Activated T-helper 2 cell treated with anti-CD3 and anti-CD28 coated beads, Interferon-gamma antibody, Interleukin-2, Interleukin-4, amounts not matched to agents 10 μg/mL and 5 μg/mL and 100 μg/mL, durations not matched to agents 14 hours and 24 hours and 36 hours (primary cell): ENCODE results near the gene PDAP1. TPM values are rescaled to one million over a fixed set of nuclear protein-coding genes. Genes with fewer than 3 reads are reported as not detected.
"Not testable (repeated sequence)": the region's sequence is repeated elsewhere in the genome, so short reads cannot be mapped to it uniquely, and the experiment has no call there.

Experiments
- DNase-seq: peaks from one replicate; pipeline ENCODE4 v3.0.0; 2021; ENCODE audit warnings: low spot score
- H3K27ac Mint-ChIP-seq: one replicate; pipeline ENCODE4 v1.8.0; 2021; ENCODE audit warnings: mixed read lengths
- H3K27me3 Mint-ChIP-seq: one replicate; pipeline ENCODE4 v1.8.0; 2021; ENCODE audit warnings: low read depth, mixed read lengths
- H3K36me3 Mint-ChIP-seq: one replicate; pipeline ENCODE4 v1.8.0; 2021; ENCODE audit warnings: low read depth, mixed read lengths
- H3K4me1 Mint-ChIP-seq: one replicate; pipeline ENCODE4 v1.8.0; 2021; ENCODE audit warnings: low read depth, mixed read lengths
- H3K4me3 Mint-ChIP-seq: one replicate; pipeline ENCODE4 v1.8.0; 2021; ENCODE audit warnings: low read depth, mild to moderate bottlenecking, moderate library complexity, mixed read lengths
- H3K9me3 Mint-ChIP-seq: one replicate; pipeline ENCODE4 v1.8.0; 2021; ENCODE audit warnings: mixed read lengths
- intact Hi-C: fragments of 100-400 bp; cut with micrococcal nuclease; formaldehyde crosslinking; loops from one replicate; pipeline ENCODE4 v1.15.1; 2023
- total RNA-seq: library from RNA; stranded (reverse); gene quantifications from 2 replicates; pipeline ENCODE4 v1.2.3, GENCODE V29; 2022

The PDAP1 gene
- total RNA-seq, 1 donor from 2014 or later = 159 TPM

DNA sequence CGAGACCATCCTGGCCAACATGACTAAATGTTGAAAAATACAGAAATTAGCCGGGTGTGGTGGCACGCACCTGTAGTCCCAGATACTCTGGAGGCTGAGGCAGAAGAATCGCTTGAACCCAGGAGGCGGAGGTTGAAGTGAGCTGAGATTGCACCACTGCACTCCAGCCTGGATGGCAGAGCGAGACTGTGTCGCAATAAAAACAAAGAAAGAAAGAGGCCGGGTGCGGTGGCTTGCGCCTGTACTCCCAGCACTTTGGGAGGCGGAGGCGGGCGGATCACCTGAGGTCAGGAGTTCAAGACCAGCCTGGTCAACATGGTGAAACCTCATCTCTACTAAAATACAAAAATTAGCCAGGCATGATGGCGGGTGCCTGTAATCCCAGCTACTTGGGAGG, 21.2 kb downstream of the PDAP1 start:
- H3K4me3 Mint-ChIP-seq, H3K27me3 Mint-ChIP-seq, DNase-seq, intact Hi-C loops, H3K9me3 Mint-ChIP-seq: not testable (repeated sequence)
- H3K27ac Mint-ChIP-seq = peak overlapping the region; percentile 50
- H3K4me1 Mint-ChIP-seq = peaks cover 12% of the 10 kb centered on the region
- peaks cover 64% of the 10 kb centered on the region for H3K36me3 Mint-ChIP-seq

DNA sequence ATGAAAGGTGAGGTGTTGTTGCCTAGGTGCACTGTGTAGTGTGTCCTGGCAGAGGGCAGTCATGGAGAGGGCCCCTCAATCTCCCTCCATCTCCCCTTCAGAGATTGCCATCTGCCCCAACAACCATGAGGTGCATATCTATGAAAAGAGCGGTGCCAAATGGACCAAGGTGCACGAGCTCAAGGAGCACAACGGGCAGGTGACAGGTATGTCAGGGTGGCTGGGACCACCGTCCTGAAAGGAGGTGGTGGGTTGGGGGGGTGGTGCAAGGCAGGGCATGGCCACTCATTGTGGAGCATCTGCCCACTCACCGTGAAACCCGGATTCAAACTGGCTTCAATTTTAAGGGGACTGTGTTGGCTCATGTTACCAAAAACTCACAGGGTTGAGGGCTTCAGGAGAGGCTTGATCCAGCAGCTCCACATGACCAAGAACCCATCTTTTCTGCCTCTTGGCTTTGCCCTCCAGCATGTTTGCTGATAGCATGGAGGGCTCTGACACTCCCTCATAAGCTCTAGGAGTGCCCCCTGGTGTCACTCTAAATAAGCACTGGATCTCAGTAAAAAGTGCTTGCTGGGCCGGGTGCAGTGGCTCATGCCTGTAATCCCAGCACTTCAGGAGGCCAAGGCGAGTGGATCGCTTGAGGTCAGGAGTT, 21.7 kb downstream of the PDAP1 start:
- Mint-ChIP-seq H3K4me1 (peaks cover 9% of the 10 kb centered on the region), H3K27ac (peak overlapping the region; percentile 50), H3K9me3 (no peaks in the 10 kb centered on the region), H3K36me3 (peaks cover 60% of the 10 kb centered on the region), H3K27me3 (no peaks in the 10 kb centered on the region), H3K4me3 (no peak overlapping the region)
- DNase-seq = no peak
- intact Hi-C loops = no loop called here

DNA sequence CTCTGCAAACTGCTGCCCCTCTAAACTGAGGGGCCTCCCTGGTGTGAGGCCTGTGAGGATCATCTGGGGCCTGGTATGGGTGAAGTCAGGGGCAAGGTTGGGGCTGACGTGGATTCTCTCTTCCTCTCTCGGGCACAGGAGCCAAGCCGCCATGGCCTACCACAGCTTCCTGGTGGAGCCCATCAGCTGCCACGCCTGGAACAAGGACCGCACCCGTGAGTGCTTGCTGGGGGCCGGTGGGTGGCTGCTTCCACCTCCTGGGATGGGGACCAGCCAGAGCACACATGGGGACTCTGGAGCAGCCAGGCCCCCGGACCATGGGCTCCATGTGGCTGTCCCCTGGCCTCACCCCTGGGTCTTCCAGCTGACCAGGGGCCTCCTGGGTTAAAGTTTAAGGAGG, 22.8 kb downstream of the PDAP1 start:
- no peak for DNase-seq
- H3K27me3 Mint-ChIP-seq = no peaks in the 10 kb centered on the region
- intact Hi-C loops = no loop called here
- peaks cover 58% of the 10 kb centered on the region for H3K36me3 Mint-ChIP-seq
- H3K9me3 Mint-ChIP-seq = no peaks in the 10 kb centered on the region
- H3K4me3 Mint-ChIP-seq = no peak overlapping the region
- no peak overlapping the region for H3K27ac Mint-ChIP-seq
- H3K4me1 Mint-ChIP-seq = peaks cover 16% of the 10 kb centered on the region

DNA sequence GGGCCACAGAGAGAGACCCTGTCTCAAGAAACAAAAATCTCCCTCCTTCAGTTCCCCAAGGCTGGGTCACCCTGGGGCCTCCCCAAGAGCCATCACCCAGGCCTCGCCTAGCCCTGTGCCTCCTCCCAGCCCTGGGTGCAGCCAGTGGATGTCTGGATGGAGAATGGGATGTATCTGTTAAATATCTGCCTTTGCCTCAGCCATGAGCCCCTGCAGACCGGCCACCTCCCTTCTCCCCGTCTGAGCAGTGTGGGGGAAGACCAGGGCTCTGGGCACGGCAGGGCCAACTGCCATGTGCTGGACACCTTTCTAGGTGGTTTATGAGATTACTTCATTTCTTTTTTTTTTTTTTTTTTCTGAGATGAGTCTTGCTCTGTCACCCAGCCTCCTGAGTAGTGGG, 23.9 kb downstream of the PDAP1 start:
- Mint-ChIP-seq H3K27me3 (no peaks in the 10 kb centered on the region), H3K4me3 (no peak overlapping the region), H3K36me3 (peaks cover 62% of the 10 kb centered on the region), H3K4me1 (peaks cover 25% of the 10 kb centered on the region), H3K27ac (peak overlapping the region; percentile 28), H3K9me3 (no peaks in the 10 kb centered on the region)
- DNase-seq = no peak
- intact Hi-C loops = no loop called here

DNA sequence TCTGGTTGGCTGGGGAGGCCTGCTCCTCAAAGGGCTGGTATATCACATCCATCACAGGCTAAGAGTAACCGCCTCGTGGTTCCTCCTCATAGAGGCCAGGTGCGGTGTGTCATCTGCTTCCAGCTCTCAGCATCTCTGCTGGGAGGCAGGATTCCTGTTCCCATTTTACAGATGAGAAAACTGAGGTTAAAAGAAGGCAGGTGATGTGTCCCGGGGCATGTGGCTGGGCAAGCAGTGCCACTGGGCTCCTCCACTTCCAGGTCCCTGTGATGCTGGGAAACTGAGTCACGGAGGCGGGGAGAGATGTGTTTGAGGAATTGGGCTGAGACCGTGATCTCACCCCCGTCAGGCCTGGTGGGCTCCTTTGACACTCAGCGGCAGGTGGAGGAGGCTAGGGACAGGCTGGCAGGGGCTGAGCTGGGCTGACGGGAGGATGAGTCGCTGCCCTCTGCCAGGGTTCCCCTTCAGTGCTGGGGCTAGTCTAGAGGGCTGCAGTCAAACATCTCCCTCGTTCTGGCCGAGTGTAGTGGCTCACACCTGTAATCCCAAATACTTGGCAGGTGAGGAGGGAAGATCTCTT, 24.5 kb downstream of the PDAP1 start:
- Mint-ChIP-seq H3K4me3 (no peak overlapping the region), H3K4me1 (peaks cover 31% of the 10 kb centered on the region), H3K9me3 (no peaks in the 10 kb centered on the region), H3K36me3 (peaks cover 61% of the 10 kb centered on the region), H3K27me3 (no peaks in the 10 kb centered on the region), H3K27ac (peak overlapping the region; percentile 76)
- intact Hi-C loops = no loop called here
- no peak for DNase-seq

DNA sequence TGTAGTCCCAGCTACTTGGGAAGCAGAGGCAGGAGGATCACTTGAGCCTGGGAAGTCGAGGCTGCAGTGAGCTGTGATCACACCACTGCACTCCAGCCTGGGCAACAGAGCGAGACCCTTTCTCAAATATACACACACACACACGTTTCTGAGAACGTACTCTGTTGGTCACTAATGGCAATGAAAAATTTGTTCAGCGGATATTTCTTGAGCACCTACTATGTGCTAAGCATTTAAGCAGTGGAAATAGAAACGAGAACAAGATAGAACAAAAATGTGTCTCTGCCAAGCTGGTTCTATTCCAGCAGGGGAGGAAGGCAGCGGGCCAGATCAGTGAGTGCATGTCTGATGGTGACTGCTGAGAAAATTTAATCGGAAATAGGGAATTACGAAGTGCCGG, 25.2 kb downstream of the PDAP1 start:
- intact Hi-C loops = no loop called here
- no peak for DNase-seq
- no peaks in the 10 kb centered on the region for H3K9me3 Mint-ChIP-seq
- no peak overlapping the region for H3K4me3 Mint-ChIP-seq
- no peaks in the 10 kb centered on the region for H3K27me3 Mint-ChIP-seq
- H3K36me3 Mint-ChIP-seq = peaks cover 59% of the 10 kb centered on the region
- H3K27ac Mint-ChIP-seq = peak overlapping the region; percentile 76
- H3K4me1 Mint-ChIP-seq = peaks cover 31% of the 10 kb centered on the region

DNA sequence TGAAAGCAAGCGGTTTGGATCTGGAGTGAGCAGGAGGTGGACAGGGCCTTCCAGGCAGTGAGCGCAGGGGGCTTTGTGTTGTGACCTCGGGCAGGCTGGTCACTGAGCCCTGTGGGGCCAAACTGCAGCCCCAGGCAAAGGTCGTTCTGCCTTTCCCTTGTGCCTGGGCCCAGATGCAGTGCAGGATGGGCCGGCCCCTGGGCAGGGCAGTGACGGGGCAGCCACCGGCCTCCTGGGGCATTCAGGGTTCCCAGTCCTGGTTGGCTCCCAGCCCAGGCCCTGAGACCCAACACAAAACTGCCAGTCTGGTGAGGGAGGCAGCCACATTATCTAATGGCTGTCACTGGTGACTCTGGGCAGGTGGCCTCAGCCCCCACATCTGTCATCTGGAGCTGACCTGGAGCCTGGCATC, 26.7 kb downstream of the PDAP1 start:
- Mint-ChIP-seq H3K27ac (peak overlapping the region; percentile 90), H3K4me1 (peaks cover 39% of the 10 kb centered on the region), H3K36me3 (peaks cover 60% of the 10 kb centered on the region), H3K27me3 (no peaks in the 10 kb centered on the region), H3K9me3 (no peaks in the 10 kb centered on the region), H3K4me3 (peak overlapping the region; percentile 82)
- no peak for DNase-seq
- intact Hi-C loops = loop anchor here (1.0 to 2.0 kb wide), 3 partner anchors 27 to 57 kb away; partner anchors contain the start of genes BUD31, CPSF4, PDAP1 and PTCD1

DNA sequence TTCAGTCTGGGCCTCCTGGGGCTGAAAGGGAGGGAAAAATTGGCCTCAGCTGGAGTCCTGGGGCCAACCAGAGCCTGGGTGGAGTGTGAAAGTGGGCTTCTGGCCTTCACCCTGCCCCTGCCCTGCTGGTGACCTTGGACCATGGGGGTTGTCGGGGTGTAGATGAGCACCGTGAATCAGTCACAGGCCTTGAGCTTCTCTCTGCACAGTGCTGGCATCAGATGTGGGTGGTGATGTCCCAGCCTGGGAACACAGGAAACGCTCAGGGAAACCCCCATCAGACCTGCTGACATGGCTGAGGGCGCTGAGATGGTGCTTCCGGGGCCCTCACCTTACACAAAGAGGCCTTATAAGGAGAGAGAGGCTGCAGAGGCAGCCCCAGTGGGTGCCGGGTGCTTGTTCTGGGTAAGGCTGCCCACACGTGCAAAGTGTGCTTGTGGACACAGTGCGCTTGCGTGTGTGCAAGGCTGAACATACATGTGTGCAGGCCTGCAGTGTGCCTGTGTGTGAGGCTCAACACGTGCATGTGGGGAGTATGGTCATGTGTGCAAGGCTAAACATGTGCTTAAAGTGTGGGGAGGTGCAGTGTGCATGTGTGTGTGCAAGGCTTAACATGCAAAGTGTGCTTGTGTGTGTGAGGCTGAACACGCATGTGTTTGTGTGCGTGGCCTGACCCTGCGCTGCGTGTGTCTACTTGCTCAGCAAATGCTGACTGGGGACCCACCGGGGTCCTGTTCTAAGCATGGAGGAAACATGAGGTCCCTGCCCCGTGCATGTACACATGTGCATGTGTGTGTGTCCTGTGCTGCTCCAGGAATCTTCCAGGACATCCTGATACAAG, 27.4 kb downstream of the PDAP1 start:
- intact Hi-C loops = loop anchor here (1.0 to 2.0 kb wide), 3 partner anchors 27 to 58 kb away; partner anchors contain the start of genes BUD31, CPSF4, PDAP1 and PTCD1
- DNase-seq = peak; percentile 85
- peaks cover 55% of the 10 kb centered on the region for H3K36me3 Mint-ChIP-seq
- H3K27ac Mint-ChIP-seq = peak overlapping the region; percentile 90
- H3K4me1 Mint-ChIP-seq = peaks cover 40% of the 10 kb centered on the region
- no peaks in the 10 kb centered on the region for H3K27me3 Mint-ChIP-seq
- H3K4me3 Mint-ChIP-seq = peak overlapping the region; percentile 82
- H3K9me3 Mint-ChIP-seq = no peaks in the 10 kb centered on the region

DNA sequence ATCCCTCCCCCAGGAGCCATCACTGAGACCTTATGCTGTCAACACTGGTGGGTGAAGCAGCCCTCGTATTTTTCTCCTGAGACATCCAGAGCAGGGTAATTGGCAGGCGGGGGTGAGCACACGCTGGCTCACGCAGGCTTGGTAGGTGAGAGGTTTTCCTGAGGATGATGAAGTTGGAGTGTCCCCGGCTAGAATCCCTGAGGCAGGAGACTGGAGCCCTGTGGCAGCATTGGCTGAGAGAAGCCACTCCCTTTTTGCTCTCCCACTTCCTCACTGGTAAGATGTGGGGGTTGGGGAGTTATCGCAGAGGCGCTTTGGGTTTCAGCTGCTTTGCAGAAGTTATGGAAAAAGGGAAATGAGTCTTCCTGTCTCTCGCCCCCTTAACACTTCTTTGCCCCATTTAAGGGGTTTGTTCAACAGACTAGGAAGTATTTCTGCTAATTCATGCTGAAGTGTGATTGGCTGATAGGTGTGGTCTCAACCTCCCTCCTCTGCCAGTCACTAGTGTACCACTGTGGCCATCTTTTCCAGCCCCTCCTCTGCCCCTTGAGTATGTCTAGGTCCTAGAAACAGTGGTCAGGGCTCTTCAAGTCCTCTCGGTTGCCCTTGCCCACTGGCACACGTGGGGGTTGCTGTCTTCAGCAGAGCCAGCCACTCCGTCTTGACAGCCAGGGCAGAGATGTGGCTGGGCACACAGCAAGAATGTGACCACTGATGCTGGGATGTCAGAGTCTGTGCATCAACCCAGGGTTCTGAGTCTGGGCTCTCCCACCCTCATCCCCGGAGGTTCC, 28.2 kb downstream of the PDAP1 start:
- Mint-ChIP-seq H3K27me3 (no peaks in the 10 kb centered on the region), H3K36me3 (peaks cover 53% of the 10 kb centered on the region), H3K27ac (peak overlapping the region; percentile 90), H3K4me3 (peak overlapping the region; percentile 82), H3K4me1 (peaks cover 40% of the 10 kb centered on the region), H3K9me3 (no peaks in the 10 kb centered on the region)
- intact Hi-C loops = loop anchor here (2.0 kb wide), 2 partner anchors 49 to 59 kb away; partner anchors contain the start of genes CPSF4 and PTCD1
- DNase-seq = no peak

DNA sequence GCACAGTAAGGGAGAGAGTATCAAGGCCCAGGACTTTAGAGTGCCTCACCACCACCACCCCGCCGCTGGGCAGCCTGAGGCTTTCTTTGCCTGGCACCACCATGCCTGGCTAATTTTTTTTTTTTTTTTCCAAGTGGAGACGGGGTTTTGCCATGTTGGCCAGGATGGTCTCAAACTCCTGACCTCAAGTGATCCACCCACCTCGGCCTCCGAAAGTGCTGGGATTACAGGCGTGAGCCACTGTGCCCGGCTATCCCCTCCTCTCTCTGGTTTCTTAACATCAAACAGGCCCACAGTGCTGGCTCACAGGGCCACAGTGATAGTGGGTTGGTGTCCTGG, 28.7 kb downstream of the PDAP1 start:
- Mint-ChIP-seq H3K4me1 (peaks cover 40% of the 10 kb centered on the region), H3K4me3 (peak overlapping the region; percentile 82), H3K36me3 (peaks cover 53% of the 10 kb centered on the region), H3K27ac (peak overlapping the region; percentile 90)
- not testable (repeated sequence) for H3K27me3 Mint-ChIP-seq, DNase-seq, H3K9me3 Mint-ChIP-seq
- intact Hi-C loops = loop anchor here (2.0 kb wide), 2 partner anchors 49 to 59 kb away; partner anchors contain the start of genes CPSF4 and PTCD1

DNA sequence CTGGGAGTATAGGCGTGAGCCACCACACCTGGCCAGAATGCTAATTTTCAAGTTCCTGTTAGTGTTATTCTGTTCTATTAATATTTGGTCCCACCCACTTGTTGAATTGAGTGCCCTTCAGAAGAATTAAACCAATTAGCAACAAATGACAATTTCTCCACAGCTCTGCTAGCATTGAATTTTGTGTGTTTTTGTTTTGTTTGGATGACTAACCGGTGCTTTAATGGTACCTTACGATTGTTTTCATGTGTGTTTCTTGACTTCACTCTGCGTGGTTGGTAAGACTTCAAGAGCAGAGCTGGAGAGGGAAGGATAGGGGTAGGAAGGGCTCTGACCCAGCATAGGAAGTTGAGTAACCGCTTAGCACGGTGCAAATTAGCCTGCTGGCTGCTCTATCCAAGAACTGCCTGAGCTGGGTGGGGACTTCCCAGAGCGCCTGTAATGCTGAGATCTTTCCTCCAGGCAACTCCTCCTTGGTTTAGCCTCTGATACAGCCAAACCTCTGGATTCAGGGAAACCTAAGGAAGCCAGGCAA, 29.3 kb downstream of the PDAP1 start:
- Mint-ChIP-seq H3K36me3 (peaks cover 53% of the 10 kb centered on the region), H3K9me3 (no peaks in the 10 kb centered on the region), H3K4me1 (peaks cover 40% of the 10 kb centered on the region), H3K4me3 (peak overlapping the region; percentile 82), H3K27ac (peak overlapping the region; percentile 90), H3K27me3 (no peaks in the 10 kb centered on the region)
- no peak for DNase-seq
- intact Hi-C loops = no loop called here
